GM12892 (cell line): Measurements from ENCODE around the gene ACP6.

Experiments used
- POLR2A ChIP-seq: IDR thresholded peaks from 2 replicates; pipeline ENCODE4 v1.6.1; 2011; ENCODE audit warnings: low read depth, low read length, control low read depth
- POLR2AphosphoS5 ChIP-seq: IDR thresholded peaks from 2 replicates; pipeline ENCODE4 v1.6.1; 2011; ENCODE audit warnings: low read depth, low read length, control low read depth
- TAF1 ChIP-seq: IDR thresholded peaks from 2 replicates; pipeline ENCODE4 v1.6.1; 2011; ENCODE audit warnings: low read depth, mild to moderate bottlenecking, control low read depth, low read length, borderline replicate concordance

DNA sequence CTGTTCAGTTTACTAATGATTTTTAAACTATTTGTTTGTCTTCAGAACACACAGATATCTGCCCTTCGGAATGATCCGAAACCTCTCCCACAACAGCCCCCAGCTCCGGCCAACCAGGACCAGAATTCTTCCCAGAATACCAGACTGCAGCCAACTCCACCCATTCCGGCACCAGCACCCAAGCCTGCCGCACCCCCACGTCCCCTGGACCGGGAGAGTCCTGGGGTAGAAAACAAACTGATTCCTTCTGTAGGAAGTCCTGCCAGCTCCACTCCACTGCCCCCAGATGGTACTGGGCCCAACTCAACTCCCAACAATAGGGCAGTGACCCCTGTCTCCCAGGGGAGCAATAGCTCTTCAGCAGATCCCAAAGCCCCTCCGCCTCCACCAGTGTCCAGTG is 51.6 kb downstream of the ACP6 start:
- no peak for TF ChIP-seq TAF1
- TF ChIP-seq POLR2AphosphoS5, result no peak
- TF ChIP-seq POLR2A, result no peak
